Activated CD4-positive, alpha-beta T cell treated with anti-CD3 and anti-CD28 coated beads, Interleukin-2, amount 50 U/mL, for 48 hours (primary cell): ENCODE measurements around the gene SLC39A11.
A peak's percentile ranks its signal among the peaks of the same experiment; 100 is the strongest.
"Not testable (repeated sequence)": the region's sequence is repeated elsewhere in the genome, so short reads cannot be mapped to it uniquely, and the experiment has no call there.

ENCODE experiments used
- DNase-seq, 2 experiments: peaks; one replicate each; pipeline ENCODE4 v3.0.0-alpha.2; 2020

Gene SLC39A11

DNA sequence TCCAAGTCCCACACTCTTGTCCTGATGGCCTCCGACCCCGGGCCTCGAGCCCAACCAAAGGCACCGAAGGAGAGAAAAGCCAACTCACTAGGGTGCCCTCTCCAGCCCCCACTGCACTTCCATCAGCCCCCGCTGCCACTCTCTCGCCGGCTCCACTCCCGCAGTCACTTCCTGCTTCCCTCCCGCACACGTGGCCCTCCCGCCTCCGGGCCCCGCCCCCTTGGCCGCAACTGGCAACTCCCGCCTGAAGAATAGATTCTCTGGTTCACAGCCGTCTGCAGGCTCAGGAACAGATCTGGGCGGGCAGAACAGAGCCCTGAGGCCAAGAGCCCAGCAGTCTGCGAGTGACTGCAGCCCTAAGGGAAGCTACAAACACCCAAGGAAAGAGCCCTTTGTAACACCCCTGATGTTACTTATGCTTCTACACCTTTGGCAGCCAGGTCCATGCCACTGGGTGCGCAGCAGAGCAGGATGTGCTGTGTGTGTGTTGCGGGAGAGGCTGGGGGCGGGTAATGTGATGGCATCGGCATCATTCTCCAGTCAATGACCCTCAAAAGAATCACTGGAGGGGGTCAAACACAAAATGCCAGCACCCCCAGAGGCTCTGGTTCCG is at the start of gene SLC39A11:
Gene SLC39A11, minus strand, starts transcription at position 166 of the 613 bp plus-strand sequence. CDS start 3,924 bp downstream, outside the sequence.
- DNase-seq, result peak; percentile 91 to 93

GRCh38 chr17:73141411-73141810 is 48.9 kb upstream of the SLC39A11 start:
- DNase-seq, result no peak

GRCh38 chr17:73140566-73140965 is 48.1 kb upstream of the SLC39A11 start:
- DNase-seq, result no peak

- DNase-seq, result no peak
These were observed 46.8 kb upstream of the SLC39A11 start for GRCh38 chr17:73139296-73139695.

DNA sequence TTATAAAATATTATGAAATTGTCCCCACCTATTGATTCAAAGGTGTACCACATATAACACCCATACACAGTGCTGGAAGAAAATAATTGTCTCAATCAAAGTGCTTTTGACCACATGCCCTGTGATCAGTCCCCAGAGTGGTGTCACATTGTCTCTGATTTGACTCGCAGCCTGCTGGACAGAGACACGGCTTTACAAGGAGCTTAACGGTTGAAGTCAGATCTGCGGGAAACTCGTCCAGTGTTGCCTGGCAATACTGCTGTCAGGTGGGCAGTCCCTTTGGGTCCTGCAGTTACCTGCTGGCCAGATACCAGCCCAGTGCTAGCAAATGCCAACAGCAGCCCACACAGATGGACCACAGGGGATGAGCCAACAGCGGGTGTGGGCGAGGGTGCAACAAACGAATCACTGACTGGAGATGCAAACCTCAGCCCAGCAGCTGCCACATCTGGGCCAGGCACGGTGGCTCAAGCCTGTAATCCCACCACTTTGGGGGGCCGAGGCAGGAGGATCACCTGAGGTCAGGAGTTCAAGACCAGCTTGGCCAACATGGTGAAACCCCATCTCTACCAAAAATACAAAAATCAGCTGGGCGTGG is 46.2 kb upstream of the SLC39A11 start:
- DNase-seq, result no peak

GRCh38 chr17:73137376-73137775 is 44.9 kb upstream of the SLC39A11 start:
- no peak for DNase-seq

GRCh38 chr17:73135766-73136165 is 43.3 kb upstream of the SLC39A11 start:
- no peak for DNase-seq

- no peak for DNase-seq
These were observed 41.6 kb upstream of the SLC39A11 start for GRCh38 chr17:73133911-73134649.

DNA sequence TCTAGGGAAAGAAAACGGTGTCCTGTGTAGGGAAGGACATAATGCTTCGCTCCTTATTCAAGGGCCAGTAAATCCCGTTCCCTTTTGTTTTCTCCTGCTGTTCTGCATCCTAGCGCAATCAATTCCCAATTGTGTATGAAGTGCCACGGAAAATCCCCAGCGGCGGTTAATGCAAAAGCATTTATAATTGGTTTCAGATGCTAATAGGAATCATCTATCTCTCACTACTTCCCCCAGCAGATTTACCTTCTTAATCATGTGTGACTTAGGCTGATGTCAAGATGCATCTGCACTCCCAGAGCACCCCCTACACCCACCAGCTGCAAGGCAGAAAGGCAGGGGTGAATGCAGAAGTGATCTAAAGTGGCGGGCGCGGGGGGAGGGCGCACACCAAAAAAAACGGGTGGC is 39.6 kb upstream of the SLC39A11 start:
- no peak for DNase-seq

DNA sequence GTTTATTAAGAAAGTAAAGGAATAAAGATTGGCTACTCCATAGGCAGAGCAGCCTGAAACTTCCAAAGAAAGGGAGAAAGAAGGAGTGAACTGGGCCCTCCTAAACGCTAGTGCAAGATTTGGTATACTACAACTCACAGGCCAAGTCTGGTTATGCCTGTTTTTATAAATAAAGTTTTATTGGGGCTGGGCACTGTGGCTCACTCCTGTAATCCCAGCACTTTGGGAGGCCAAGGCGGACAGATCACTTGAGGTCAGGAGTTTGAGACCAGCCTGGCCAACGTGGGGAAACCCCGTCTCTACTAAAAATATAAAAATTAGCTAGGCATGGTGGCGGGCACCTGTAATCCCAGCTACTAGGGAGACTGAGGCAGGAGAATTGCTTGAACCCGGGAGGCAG is 39.0 kb upstream of the SLC39A11 start:
- not testable (repeated sequence) for DNase-seq

DNA sequence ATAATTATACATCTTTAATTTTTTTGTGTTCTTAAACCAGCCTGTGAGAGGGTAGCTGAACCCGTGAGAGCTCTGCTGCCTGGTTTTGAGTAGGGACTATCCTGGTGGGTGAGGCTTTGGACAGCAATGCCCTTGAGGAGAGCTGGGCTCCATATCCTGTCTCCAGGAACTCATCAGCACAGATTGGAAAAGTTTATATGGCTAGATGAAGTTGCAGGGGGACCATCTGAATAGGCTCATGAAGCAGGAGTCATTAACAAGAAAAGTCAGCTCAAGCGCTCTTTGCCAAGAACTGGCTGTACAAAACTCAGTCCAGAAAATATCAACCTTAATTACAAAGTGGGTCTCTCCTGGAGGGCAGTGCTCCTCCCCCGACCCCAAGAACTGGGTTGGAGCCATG is 38.5 kb upstream of the SLC39A11 start:
- no peak for DNase-seq

DNA sequence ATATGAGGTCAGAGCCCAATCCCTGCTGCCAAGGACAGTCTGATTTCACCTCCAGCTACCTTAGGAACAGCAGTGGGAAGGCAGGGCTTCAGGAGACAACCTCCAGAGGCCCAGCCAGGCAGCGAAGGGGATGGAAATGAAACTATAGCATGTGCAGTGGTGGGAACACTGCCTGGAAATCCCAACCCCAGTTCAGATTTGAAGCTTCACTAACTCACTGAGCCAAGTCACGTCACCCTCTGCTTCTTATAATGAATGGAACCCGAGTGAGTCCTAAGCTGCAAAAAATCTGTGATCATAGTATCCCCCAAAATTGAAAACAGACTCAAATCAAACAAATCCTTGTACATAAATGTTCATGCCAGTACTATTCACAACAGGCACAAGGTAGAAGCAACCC is 36.0 kb upstream of the SLC39A11 start:
- no peak for DNase-seq

DNA sequence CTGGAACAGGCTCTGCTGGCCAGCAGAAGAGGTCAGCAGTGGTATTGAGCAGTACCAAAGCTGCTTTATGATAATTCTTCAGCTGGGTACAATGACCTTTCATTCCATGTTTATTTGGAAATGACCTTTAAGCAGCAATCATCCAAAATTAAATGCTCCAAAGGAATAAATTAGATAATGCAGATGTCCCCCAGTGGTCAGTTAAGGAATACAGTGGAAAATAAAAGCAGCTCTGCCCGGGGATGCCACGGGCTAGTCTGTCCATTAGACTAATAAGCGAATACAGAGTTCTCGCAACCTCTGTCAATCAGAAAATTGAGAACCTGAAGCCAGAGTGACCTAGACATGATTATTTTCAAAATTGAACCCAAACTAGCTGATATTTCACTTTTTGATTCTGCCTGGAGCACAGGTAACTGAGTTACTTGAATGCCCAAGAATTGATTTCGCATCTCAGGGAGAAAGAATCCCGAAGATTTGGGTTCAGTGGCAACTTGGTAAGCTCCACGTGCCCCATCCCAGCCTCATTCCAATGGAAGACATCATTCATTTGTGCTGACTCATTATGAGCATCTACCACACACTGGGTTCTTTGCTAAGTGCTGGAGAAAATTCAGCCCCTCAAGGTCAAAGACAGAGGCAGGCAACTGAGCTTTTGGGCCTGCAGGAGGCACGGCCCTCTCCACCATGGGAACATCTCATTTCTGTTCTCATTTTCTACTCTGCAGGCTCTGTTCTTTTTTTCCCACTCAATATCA is 34.4 kb upstream of the SLC39A11 start:
- DNase-seq, result no peak

DNA sequence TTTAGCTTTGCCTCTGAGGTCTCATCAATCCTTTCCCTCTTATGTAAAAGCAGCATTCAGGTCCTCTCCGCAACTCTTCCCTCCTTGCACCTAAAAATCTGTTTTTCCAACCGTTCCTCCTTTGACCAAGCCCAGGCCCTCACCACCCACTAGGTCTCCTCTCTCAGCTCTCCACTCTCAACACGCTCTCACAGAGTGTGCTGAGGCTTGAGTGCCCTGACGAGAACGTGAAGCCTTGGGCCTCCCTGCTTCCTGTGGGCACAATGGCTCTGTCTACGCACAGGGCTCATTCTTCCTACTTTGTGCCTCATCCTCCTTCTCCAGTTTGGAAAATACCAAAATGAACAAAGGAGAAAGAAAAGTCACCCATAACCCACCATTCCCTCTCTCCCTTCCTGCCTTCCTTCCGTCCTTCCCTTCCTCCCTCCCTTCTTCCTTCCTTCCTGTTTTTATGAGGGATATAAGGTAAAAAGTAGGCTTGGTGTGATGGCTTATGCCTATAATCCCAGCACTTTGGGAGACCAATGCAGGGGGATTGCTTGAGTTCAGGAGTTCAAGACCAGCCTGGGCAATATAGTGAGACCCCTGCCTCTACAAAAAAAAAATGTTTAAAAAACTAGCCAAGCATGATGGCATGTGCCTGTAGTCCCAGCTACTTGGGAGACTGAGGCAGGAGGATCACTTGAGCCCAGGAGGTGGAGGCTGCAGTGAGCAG is 31.3 kb upstream of the SLC39A11 start:
- no peak for DNase-seq

- no peak for DNase-seq
These were observed 30.6 kb upstream of the SLC39A11 start for GRCh38 chr17:73122953-73123605.

DNA sequence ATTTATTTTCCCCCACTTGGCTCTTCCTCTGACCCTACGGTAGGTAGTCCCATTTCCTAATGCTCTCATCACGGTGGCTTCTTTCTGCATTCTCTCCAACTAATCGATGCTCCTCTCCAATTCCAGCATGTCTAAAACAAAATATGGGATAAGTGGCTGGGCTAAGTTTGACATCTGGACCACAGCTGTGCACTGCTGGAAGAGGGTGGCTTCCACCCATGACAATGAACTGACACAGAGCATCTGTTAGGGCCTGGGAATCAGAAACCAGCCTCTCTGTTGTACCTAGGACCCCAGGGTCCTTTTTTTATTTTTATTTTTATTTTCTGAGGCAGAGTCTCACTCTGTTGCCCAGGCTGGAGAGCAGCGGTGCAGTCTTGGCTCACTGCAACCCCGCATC is 29.0 kb upstream of the SLC39A11 start:
- no peak for DNase-seq

- DNase-seq, result no peak
These were observed 27.1 kb upstream of the SLC39A11 start for GRCh38 chr17:73119631-73120030.

GRCh38 chr17:73118951-73119391 is 26.5 kb upstream of the SLC39A11 start:
- DNase-seq, result no peak

GRCh38 chr17:73118139-73118538 is 25.7 kb upstream of the SLC39A11 start:
- DNase-seq, result no peak

GRCh38 chr17:73112246-73112645 is 19.8 kb upstream of the SLC39A11 start:
- no peak for DNase-seq

DNA sequence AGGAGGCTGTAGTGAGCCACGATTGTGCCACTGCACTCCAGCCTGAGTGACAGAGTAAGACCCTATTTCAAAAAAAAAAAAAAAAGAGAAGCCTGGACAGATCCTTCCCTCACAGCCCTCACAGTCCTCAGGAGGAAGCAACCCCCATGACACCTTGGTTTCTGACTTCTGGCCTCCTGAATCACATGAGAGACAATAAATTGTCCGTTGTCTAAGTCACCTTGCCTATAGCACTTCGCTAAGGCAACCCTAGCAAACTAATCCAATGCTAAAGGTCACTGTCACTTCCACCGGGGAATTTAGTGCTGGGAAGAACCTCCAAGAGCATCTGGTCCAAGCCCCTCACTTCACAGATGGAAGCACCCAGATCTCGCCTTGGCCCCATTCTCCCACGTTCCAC is 18.9 kb upstream of the SLC39A11 start:
- no peak for DNase-seq

- DNase-seq, result no peak
These were observed 14.7 kb upstream of the SLC39A11 start for GRCh38 chr17:73107191-73107590.
